Smooth muscle cell (in vitro differentiated cells): Measurements from ENCODE around the gene PC. TPM values are rescaled to one million over a fixed set of nuclear protein-coding genes. Genes with fewer than 3 reads are reported as not detected.

Experiments used
- DNase-seq: peaks from one replicate; lab custom pipeline; 2025; ENCODE audit not compliant: unreplicated experiment; lab: John Stamatoyannopoulos, UW
- H2AFZ ChIP-seq: fragments of 200-600 bp; sonication (generic); 2 replicates; pipeline ENCODE4 v1.6.0; 2016; ENCODE audit warnings: antibody characterized with exemption, low read depth, mild to moderate bottlenecking
- H3F3A ChIP-seq: fragments of 200-600 bp; sonication (generic); 2 replicates; pipeline ENCODE4 v1.6.0; 2017; ENCODE audit warnings: antibody characterized with exemption, low read depth
- H3K27ac ChIP-seq: fragments of 200-600 bp; sonication (generic); 2 replicates; pipeline ENCODE4 v1.5.1; 2016; ENCODE audit warnings: low read depth, mild to moderate bottlenecking
- H3K27me3 ChIP-seq: fragments of 200-600 bp; sonication (generic); 2 replicates; pipeline ENCODE4 v1.6.1; 2016; ENCODE audit warnings: low read depth, mild to moderate bottlenecking
- H3K36me3 ChIP-seq: fragments of 200-600 bp; sonication (generic); 2 replicates; pipeline ENCODE4 v1.5.1; 2016; ENCODE audit warnings: low read depth
- H3K4me1 ChIP-seq: fragments of 200-600 bp; sonication (generic); 2 replicates; pipeline ENCODE4 v1.5.1; 2016; ENCODE audit warnings: low read depth
- H3K4me2 ChIP-seq: fragments of 200-600 bp; sonication (generic); 2 replicates; pipeline ENCODE4 v1.6.0; 2016; ENCODE audit warnings: mild to moderate bottlenecking
- H3K4me3 ChIP-seq: fragments of 200-600 bp; sonication (generic); 2 replicates; pipeline ENCODE4 v1.5.1; 2016; ENCODE audit warnings: mild to moderate bottlenecking
- H3K79me2 ChIP-seq: fragments of 200-600 bp; sonication (generic); 2 replicates; pipeline ENCODE4 v1.6.0; 2016; ENCODE audit warnings: low read depth, mild to moderate bottlenecking
- H3K9ac ChIP-seq: fragments of 200-600 bp; sonication (generic); 2 replicates; pipeline ENCODE4 v1.6.0; 2016; ENCODE audit warnings: low read depth
- H3K9me3 ChIP-seq: fragments of 200-600 bp; sonication (generic); replicated peaks from 2 replicates; pipeline ENCODE4 v1.5.1; 2016; ENCODE audit warnings: low read depth
- H4K20me1 ChIP-seq: fragments of 200-600 bp; sonication (generic); 2 replicates; pipeline ENCODE4 v1.6.0; 2016; ENCODE audit warnings: low read depth
- CTCF ChIP-seq: fragments of 200-600 bp; sonication (generic); IDR thresholded peaks from 2 replicates; pipeline ENCODE4 v1.5.1; 2017; ENCODE audit warnings: borderline replicate concordance, mild to moderate bottlenecking, antibody characterized with exemption; ENCODE audit not compliant: insufficient read depth, poor library complexity, severe bottlenecking
- WGBS: methylation state at CpG from one replicate; pipeline ENCODE4 v1.1.7; 2016; ENCODE audit warnings: low lambda C conversion rate; 5-methylcytosine and 5-hydroxymethylcytosine counted together
- polyA plus RNA-seq: library from polyadenylated mRNA; unstranded; fragments of >200 nt; fragmentation: Nextera tagmentation; extraction: Ambion mirVana; gene quantifications from 2 replicates; pipeline ENCODE4 v1.2.1, GENCODE V29; 2016
- total RNA-seq: library from RNA; depleted of rRNA; stranded (reverse); fragments of >200 nt; gene quantifications from 2 replicates; pipeline ENCODE4 v1.2.3, GENCODE V29; 2014

PC gene
- total and polyA plus RNA-seq, 2 experiments from 2014 or later = 11.8 to 36.1 TPM

GRCh38 chr11:66953081-66953833, 4.9 kb downstream of the PC start:
- DNase-seq = no peak
- H4K20me1 ChIP-seq = no peaks in the 10 kb centered on the region
- TF ChIP-seq CTCF = no peak
- H3K36me3 ChIP-seq = no peaks in the 10 kb centered on the region
- H3K27me3 ChIP-seq = no peaks in the 10 kb centered on the region
- H3K27ac ChIP-seq = peak overlapping the region; percentile 61
- peaks cover 14% of the 10 kb centered on the region for H3F3A ChIP-seq
- no peak overlapping the region for H3K9ac ChIP-seq
- peaks cover 11% of the 10 kb centered on the region for H3K4me1 ChIP-seq
- no peaks in the 10 kb centered on the region for H3K79me2 ChIP-seq
- WGBS = 28% methylated on average over 13 of the region's 13 CpGs
- no peaks in the 10 kb centered on the region for H3K9me3 ChIP-seq
- H3K4me2 ChIP-seq = peak overlapping the region; percentile 66
- no peak overlapping the region for H2AFZ ChIP-seq
- no peak overlapping the region for H3K4me3 ChIP-seq

GRCh38 chr11:66951927-66952337, 6.3 kb downstream of the PC start:
- Histone ChIP-seq H3K27me3 (no peaks in the 10 kb centered on the region), H3K36me3 (no peaks in the 10 kb centered on the region), H3K4me1 (peaks cover 3% of the 10 kb centered on the region), H3K27ac (peak overlapping the region; percentile 61), H3K9me3 (no peaks in the 10 kb centered on the region), H3K4me2 (peak overlapping the region; percentile 66), H3K9ac (no peak overlapping the region), H4K20me1 (no peaks in the 10 kb centered on the region), H3K4me3 (no peak overlapping the region), H2AFZ (no peak overlapping the region), H3K79me2 (no peaks in the 10 kb centered on the region), H3F3A (peaks cover 14% of the 10 kb centered on the region)
- no peak for TF ChIP-seq CTCF
- 36% methylated on average over 7 of the region's 7 CpGs for WGBS
- DNase-seq = peak; percentile 38

GRCh38 chr11:66951135-66951534, 7.0 kb downstream of the PC start:
- H3K36me3 ChIP-seq = no peaks in the 10 kb centered on the region
- no peak for TF ChIP-seq CTCF
- H3K4me2 ChIP-seq = no peak overlapping the region
- no peak overlapping the region for H3K4me3 ChIP-seq
- no peak overlapping the region for H3K9ac ChIP-seq
- H4K20me1 ChIP-seq = no peaks in the 10 kb centered on the region
- peaks cover 8% of the 10 kb centered on the region for H3F3A ChIP-seq
- WGBS = 94% methylated on average over 10 of the region's 10 CpGs
- no peak overlapping the region for H2AFZ ChIP-seq
- no peaks in the 10 kb centered on the region for H3K27me3 ChIP-seq
- peaks cover 3% of the 10 kb centered on the region for H3K4me1 ChIP-seq
- no peaks in the 10 kb centered on the region for H3K79me2 ChIP-seq
- no peak for DNase-seq
- no peaks in the 10 kb centered on the region for H3K9me3 ChIP-seq
- no peak overlapping the region for H3K27ac ChIP-seq

- Histone ChIP-seq H3K27me3 (no peaks in the 10 kb centered on the region), H3K4me1 (peaks cover 3% of the 10 kb centered on the region), H3F3A (peaks cover 6% of the 10 kb centered on the region), H3K27ac (peak overlapping the region; percentile 78), H3K9ac (peak overlapping the region; percentile 66), H3K36me3 (no peaks in the 10 kb centered on the region), H3K4me2 (peak overlapping the region; percentile 29), H3K4me3 (no peak overlapping the region), H4K20me1 (no peaks in the 10 kb centered on the region), H3K9me3 (no peaks in the 10 kb centered on the region), H2AFZ (no peak overlapping the region), H3K79me2 (no peaks in the 10 kb centered on the region)
- peak; percentile 40 for DNase-seq
- TF ChIP-seq CTCF = no peak
- 18% methylated on average over 8 of the region's 8 CpGs for WGBS
Observed at GRCh38 chr11:66950112-66950535, 8.1 kb downstream of the PC start.
